NT2/D1 (cell line): ENCODE measurements around the gene RHOB.

Source experiments
- SUZ12 ChIP-seq: IDR thresholded peaks from 2 replicates; pipeline ENCODE4 v1.6.1; 2011; ENCODE audit not compliant: insufficient read length, insufficient read depth; ENCODE audit errors: extremely low read depth
- YY1 ChIP-seq: IDR thresholded peaks from 2 replicates; pipeline ENCODE4 v1.6.1; 2011; ENCODE audit not compliant: insufficient read length, insufficient read depth
- ZNF274 ChIP-seq: IDR thresholded peaks from 2 replicates; pipeline ENCODE4 v1.6.1; 2011; ENCODE audit warnings: mild to moderate bottlenecking, low read depth, low read length

- TF ChIP-seq YY1 (no peak), ZNF274 (no peak), SUZ12 (no peak)
These were observed 35.4 kb upstream of the RHOB start for GRCh38 chr2:20411361-20411894.
